Uterus (tissue), 2 donors: Measurements from ENCODE around the gene CMTM7.

Experiments used
- CTCF ChIP-seq, 4 experiments: fragments of 200-600 bp in 2 of 4; fragments of 450-650 bp in 2 of 4; sonication (generic) in 2 of 4; IDR thresholded peaks; one replicate each; pipeline ENCODE4 v1.5.1; 2016 to 2019; ENCODE audit warnings: antibody characterized with exemption in 4 of 4, mild to moderate bottlenecking in 2 of 4, moderate library complexity in 1 of 4
- POLR2A ChIP-seq, 2 donors: fragments of 450-650 bp; IDR thresholded peaks; one replicate each; pipeline ENCODE4 v1.6.1; 2016; ENCODE audit warnings: antibody characterized with exemption in 2 of 2, mild to moderate bottlenecking in 1 of 2, moderate library complexity in 1 of 2

- TF ChIP-seq CTCF (IDR thresholded peaks at IDR 0.05) (no peak), POLR2A (IDR thresholded peaks at IDR 0.05) (no peak)
Measured at GRCh38 chr3:32360493-32360827, 31.2 kb upstream of the CMTM7 start.
